SH-SY5Y (cell line): Measurements from ENCODE around the gene TBC1D8.

ENCODE experiments used
- GATA2 ChIP-seq: IDR thresholded peaks from 2 replicates; pipeline ENCODE4 v1.6.1; 2011; ENCODE audit warnings: mild to moderate bottlenecking, low read depth, low read length
- GATA3 ChIP-seq: IDR thresholded peaks from 2 replicates; pipeline ENCODE4 v1.6.1; 2011; ENCODE audit warnings: low read depth, mild to moderate bottlenecking, low read length, moderate library complexity

DNA sequence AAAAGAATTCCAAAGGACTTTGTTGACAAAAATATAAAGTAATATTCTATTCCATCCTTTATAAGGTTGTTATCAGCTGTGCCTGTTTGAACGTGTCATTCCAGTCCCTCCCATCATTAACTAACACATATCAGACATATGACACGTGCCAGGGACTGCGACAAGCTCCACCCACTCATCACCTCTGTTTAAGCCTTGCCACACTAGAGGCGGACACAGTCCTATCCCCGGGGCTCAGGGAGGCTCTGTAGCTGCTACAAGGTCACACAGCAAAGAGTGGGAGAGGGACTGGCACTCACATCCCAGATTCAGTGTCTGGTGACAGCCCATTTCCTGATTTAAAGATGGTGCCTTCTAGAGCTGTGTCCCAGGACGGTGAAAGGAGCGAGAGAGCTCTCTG, 30.0 kb downstream of the TBC1D8 start:
- TF ChIP-seq GATA3 (no peak), GATA2 (no peak)
